ENCODE measurements around the gene ASTL. TPM values are rescaled to one million over a fixed set of nuclear protein-coding genes. Genes with fewer than 3 reads are reported as not detected.

The ASTL gene
- total and polyA plus RNA-seq, 2 of the 13 experiments (the other 11 are each of a cell fraction or from before 2014, with no cell fraction given), result not detected

- TF ChIP-seq SP1 (IDR thresholded peaks at IDR 0.05) (no peak), SP1 (CRISPR knock-in tag; IDR thresholded peaks at IDR 0.05) (no peak), ZNF788 (CRISPR knock-in tag; IDR thresholded peaks at IDR 0.05; ENCODE audit: borderline replicate concordance) (no peak), ZNF18 (CRISPR knock-in tag; IDR thresholded peaks at IDR 0.05; ENCODE audit: insufficient replicate concordance) (no peak)
Measured at GRCh38 chr2:96156011-96156820, 17.9 kb upstream of the ASTL start (continued).

GRCh38 chr2:96154506-96155380 lies 16.4 kb upstream of the ASTL start:
- intact Hi-C loops (cut with micrococcal nuclease; ENCODE audit: unreplicated experiment), result no loop called here
- ATAC-seq (peak; percentile 11; the same call in 1 of the 3 replicates), DNase-seq (ENCODE audit: low spot score) (no peak), FAIRE-seq (no peak)
- H3K4me2 ChIP-seq (ENCODE audit: low read depth, low read length), result no peak overlapping the region
- ChIA-PET POLR2A (no interaction called here), CTCF (ENCODE audit: low intra/inter-chr PET ratio, low total read pairs) (no interaction called here)
- H3K27me3 ChIP-seq (ENCODE audit: control insufficient read depth in 1 of 2, insufficient read depth in 2 of 2, low read length in 2 of 2), result peaks cover 22 to 75% of the 10 kb centered on the region in 2 experiments
- no peaks in the 10 kb centered on the region for H3K79me2 ChIP-seq (ENCODE audit: insufficient read depth, low read length)
- 25% methylated on average over 16 of the region's 16 CpGs for whole genome bisulfite sequencing (ENCODE audit: low lambda C conversion rate)
- H4K20me1 ChIP-seq (ENCODE audit: insufficient read depth, low read length), result no peaks in the 10 kb centered on the region
- no TSS peak for BruUV-seq (replicated peaks)
- H3K36me3 ChIP-seq (replicated peaks in 1 of 2; ENCODE audit: control insufficient read depth in 1 of 2, insufficient read depth in 2 of 2, low read length in 2 of 2), result no peaks in the 10 kb centered on the region
- no peaks in the 10 kb centered on the region for H3K9me3 ChIP-seq (ENCODE audit: low read length)
- no peak overlapping the region for H3K4me3 ChIP-seq (replicated peaks in 1 of 3; ENCODE audit: insufficient read depth in 1 of 3, low read depth in 2 of 3, low read length in 3 of 3)
- no peak overlapping the region for H3K27ac ChIP-seq (ENCODE audit: extremely low read length, insufficient read depth, low read length)
- in situ Hi-C loops (cut with HindIII; ENCODE audit: extremely low pct_ligation_motif_present, low pct_unique_long_range_greater_than_20kb), result no loop called here
- H2AFZ ChIP-seq (ENCODE audit: low read length), result no peak overlapping the region
- H3K9ac ChIP-seq (ENCODE audit: insufficient read depth, low read depth, low read length), result no peak overlapping the region
- H3K4me1 ChIP-seq (ENCODE audit: insufficient read depth, low read length), result no peaks in the 10 kb centered on the region
- TF ChIP-seq MATR3 (CRISPR knock-in tag; IDR thresholded peaks at IDR 0.05) (no peak), MXD1 (CRISPR knock-in tag; IDR thresholded peaks at IDR 0.05) (no peak), CTCF (CRISPR knock-in tag; IDR thresholded peaks at IDR 0.05) (peak; percentile 32; the same call in 1 of the 2 replicates), ZBTB46 (CRISPR knock-in tag; IDR thresholded peaks at IDR 0.05; ENCODE audit: borderline replicate concordance) (no peak), ZBTB37 (CRISPR knock-in tag; IDR thresholded peaks at IDR 0.05) (no peak)
